HG03571 (cell line): ENCODE data around the gene RAMACL.
"Not testable (repeated sequence)": the region's sequence is repeated elsewhere in the genome, so short reads cannot be mapped to it uniquely, and the experiment has no call there.

Source experiments
- ATAC-seq: cut with Tn5 transposase; IDR thresholded peaks from one replicate; pipeline ENCODE4 v1.9.1; 2021; ENCODE audit not compliant: unreplicated experiment

Gene RAMACL

DNA sequence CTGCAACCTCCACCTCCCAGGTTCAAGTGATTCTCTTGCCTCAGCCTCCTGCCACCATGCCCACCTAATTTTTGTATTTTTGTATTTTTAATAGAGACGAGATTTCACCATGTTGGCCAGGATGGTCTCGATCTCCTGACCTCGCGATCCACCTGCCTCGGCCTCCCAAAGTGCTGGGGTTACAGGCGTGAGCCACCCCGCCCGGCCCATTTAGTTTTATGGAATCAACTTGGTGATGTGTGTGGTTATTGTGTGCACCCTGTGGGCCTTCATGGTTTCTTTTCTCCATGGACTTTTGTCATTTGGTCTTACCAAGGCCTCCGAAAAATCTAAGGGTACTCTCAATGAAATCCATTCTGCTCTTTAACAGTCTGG is 47.5 kb downstream of the RAMACL start:
- ATAC-seq = not testable (repeated sequence)

DNA sequence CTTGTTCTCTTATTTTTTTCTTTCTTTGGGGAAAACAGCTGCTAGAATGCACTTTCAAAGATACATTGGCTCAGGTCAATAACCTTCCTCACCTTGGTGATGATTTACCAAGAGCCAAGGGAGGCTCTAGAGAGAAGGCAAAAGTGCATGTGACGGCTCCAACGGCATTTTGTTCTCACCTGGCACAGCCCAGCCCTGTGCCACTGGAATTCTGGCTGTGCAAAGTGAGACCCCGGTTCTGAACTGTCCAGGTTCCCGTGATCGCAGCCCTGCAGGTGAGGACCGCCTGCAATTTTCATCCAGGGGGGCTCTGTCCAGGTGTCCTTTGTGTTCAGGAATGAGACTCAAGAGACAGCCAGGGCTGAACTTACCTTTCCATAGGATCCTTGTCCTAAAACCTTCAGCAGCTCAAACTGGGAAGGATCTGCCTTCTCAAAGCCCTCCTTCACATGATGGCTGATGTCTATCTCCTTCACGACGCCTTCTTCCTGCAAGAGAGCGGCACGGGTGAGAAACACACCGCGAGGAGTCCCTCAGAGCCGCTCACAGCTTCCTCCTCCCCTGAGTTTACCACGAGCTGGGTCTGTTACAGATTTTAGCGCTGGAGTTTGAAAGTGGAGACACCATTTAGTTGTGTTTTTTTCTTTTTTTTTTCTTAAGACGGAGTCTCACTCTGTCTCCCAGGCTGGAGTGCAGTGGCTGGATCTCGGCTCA is 48.0 kb downstream of the RAMACL start:
- ATAC-seq = no peak

DNA sequence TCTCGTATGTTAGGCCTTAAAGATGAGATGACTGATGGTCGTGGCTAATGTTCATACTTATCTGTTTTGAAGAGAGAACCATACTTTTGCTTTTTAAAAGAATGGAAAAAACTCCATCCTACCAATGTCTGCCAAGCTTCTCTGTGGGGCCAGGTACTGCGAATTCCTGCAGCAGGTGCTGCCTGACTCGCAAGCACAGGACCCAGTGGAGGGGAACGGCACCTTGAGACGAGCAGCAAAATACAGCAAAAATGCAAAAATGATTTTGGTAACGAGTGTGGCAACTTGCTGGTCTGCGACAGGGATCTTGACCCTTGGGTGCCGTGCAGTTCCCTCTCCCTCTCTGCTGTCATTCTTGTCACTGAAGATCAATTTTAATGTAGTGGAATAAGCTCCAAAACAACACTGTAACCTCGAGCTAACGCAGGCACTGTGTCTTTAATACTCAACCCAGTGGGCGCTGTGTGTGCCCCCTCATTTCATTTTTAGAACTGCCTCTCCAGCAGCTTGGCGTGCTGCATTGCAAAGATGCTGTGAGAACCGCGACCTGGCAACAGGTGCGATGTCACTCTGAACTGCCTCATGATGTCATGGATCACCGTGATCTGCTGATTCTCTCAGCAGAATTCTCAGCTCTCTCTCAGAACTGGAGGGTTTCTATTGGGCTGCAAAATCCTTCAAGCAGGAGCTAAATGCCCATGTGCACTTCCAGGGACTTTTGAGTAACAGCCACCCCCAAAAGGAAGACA is 51.6 kb downstream of the RAMACL start:
- ATAC-seq = no peak

DNA sequence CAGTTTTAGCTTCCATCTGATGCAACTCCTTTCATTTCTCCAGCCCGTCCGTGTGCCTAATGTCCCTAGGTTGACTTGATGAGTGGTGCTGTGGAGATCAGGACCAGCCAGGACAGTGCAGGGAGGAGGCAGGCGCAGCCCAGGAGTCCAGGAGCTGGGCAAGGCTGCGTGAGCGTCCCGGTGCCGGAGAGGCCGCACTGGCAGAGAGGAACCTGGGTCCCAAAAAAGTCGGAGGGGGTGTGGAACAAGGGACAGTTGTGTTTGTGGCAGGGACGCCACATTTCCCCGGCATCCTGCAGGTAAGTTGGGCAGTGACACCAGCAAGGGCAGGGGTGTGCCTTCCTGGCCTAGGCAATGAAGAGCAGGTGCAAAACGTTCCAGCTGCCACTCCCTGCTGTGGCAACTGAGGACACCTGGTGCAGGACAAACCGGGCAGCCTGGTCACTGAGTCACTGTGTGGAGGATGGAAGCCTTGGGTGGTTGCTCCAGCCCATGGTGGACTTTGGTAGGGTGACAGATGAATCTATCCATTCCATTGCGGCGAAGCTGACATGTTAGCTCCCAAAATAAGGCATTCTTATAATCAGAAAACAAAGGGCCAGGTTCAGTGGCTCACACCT is 53.2 kb downstream of the RAMACL start:
- no peak for ATAC-seq
